SKM-1 (cell line): ENCODE data around the gene SLC38A8.

Experiments
- DNase-seq: peaks from one replicate; lab custom pipeline; 2025; ENCODE audit not compliant: unreplicated experiment; lab: John Stamatoyannopoulos, UW

SLC38A8 gene

GRCh38 chr16:83972256-83973008, 70.2 kb downstream of the SLC38A8 start:
- no peak for DNase-seq

- no peak for DNase-seq
Observed at GRCh38 chr16:83971165-83972130, 71.1 kb downstream of the SLC38A8 start.

GRCh38 chr16:83970430-83970815, 72.2 kb downstream of the SLC38A8 start:
- DNase-seq = no peak

- DNase-seq = no peak
Observed at GRCh38 chr16:83969771-83970429, 72.7 kb downstream of the SLC38A8 start.

- DNase-seq = no peak
Observed at GRCh38 chr16:83968891-83969649, 73.5 kb downstream of the SLC38A8 start.

GRCh38 chr16:83968306-83968851, 74.2 kb downstream of the SLC38A8 start:
- DNase-seq = no peak

GRCh38 chr16:83967838-83968305, 74.7 kb downstream of the SLC38A8 start, which contains the start of gene NECAB2:
Gene NECAB2, plus strand, starts transcription at chr16:83968244. Its CDS starts 405 bp downstream, at chr16:83968649.
- DNase-seq = no peak

GRCh38 chr16:83967091-83967490, 75.5 kb downstream of the SLC38A8 start:
- no peak for DNase-seq

GRCh38 chr16:83966153-83966696, 76.4 kb downstream of the SLC38A8 start:
- no peak for DNase-seq

GRCh38 chr16:83965444-83966152, 77.0 kb downstream of the SLC38A8 start:
- DNase-seq = no peak

GRCh38 chr16:83964684-83965443, 77.7 kb downstream of the SLC38A8 start:
- no peak for DNase-seq

GRCh38 chr16:83963277-83964119, 79.1 kb downstream of the SLC38A8 start:
- DNase-seq = no peak

- no peak for DNase-seq
Observed at GRCh38 chr16:83961591-83961990, 81.0 kb downstream of the SLC38A8 start.

GRCh38 chr16:83960521-83961249, 81.9 kb downstream of the SLC38A8 start:
- DNase-seq = no peak
